Cortex of kidney (tissue), 1 donor: ENCODE data around the gene IL10RB.
"Not testable (repeated sequence)": the region's sequence is repeated elsewhere in the genome, so short reads cannot be mapped to it uniquely, and the experiment has no call there.

Experiments used
- DNase-seq: peaks from one replicate; lab custom pipeline; 2025; lab: John Stamatoyannopoulos, UW

IL10RB gene

DNA sequence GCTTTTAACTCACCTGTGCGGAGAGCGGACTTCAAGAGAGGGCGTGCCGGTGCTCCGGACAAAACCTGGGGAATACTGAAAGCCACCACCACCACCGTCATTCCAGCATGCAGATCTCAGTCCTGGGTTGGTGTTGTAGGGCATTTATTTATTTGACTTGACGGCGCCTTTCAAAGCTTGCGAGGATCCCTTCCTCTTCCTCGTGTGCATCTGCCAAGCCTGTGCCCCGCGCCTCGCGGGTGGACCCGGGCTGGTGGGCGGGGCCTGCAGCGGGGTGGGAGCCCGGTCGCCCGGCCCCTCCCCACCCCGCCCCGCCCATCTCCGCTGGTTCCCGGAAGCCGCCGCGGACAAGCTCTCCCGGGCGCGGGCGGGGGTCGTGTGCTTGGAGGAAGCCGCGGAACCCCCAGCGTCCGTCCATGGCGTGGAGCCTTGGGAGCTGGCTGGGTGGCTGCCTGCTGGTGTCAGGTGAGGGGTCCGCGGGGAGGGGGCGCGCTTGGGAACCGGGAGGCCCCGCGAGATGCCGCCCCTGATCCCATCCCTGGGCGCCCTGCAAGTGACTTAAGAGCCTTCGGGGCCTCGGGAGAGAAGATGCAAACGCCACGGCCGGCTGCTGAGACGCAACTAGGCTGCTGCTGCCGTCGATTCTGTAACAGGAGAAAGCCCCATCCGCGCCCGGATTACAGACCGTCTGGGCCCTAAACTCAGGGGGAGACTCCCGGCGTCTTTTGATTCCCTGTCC lies at the start of gene IL10RB:
Gene IL10RB, plus strand, starts transcription at position 318 of the 739 bp plus-strand sequence. Its CDS starts 99 bp downstream, at position 417.
- DNase-seq, result no peak

DNA sequence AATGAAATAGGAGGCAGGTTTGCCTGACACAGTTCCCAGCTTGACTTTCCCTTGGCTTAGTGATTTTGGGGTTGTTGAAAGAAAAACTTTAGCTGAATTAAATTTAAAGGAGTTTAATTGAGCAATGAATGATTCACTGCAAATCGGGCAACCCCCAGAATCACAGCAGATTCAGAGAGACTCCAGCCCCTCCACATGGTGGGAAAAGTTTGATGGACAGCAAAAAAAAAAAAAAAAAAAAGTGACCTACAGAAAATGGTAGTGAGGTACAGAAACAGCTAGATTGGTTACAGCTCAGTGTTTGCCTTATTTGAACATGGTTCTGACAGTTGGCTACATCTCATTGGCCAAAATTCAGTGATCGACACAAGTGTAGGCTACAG lies 49.0 kb upstream of the IL10RB start:
- DNase-seq, result no peak

DNA sequence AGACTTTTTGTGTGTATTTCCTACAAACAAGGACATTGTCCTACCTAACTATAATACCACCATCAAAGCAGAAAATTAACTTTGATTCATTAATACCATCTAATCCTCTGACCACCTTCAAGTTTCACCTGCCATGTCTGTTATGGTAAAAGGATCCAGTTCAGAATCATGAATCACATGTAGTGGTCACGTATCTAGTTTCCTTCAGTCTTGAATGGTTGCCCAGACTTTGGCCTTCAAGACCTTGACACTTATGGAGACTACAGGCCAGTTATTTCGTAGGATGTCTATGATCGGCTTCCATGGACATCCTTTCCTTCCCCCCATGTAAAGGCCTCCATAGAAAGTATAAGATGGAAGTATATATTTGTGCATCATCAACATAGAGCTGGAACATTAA lies 46.9 kb upstream of the IL10RB start:
- DNase-seq, result no peak

DNA sequence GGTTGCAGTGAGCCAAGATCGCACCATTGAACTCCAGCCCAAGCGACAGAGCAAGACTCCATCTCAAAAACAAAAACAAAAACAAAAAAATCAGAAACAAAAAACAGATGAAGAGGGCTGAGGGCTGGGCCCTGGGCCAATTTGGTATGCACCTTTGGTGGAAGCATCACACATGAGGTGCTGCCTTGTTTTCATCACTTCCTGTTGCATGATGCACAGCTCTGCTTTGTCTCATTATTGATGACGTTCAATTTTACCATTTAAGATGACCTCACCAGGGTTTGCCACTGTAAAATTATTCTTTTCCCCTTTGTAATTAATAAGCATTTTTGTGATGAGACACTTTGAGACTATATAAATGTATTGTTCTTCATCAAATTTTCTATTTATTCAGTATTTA lies 46.2 kb upstream of the IL10RB start:
- DNase-seq, result no peak

DNA sequence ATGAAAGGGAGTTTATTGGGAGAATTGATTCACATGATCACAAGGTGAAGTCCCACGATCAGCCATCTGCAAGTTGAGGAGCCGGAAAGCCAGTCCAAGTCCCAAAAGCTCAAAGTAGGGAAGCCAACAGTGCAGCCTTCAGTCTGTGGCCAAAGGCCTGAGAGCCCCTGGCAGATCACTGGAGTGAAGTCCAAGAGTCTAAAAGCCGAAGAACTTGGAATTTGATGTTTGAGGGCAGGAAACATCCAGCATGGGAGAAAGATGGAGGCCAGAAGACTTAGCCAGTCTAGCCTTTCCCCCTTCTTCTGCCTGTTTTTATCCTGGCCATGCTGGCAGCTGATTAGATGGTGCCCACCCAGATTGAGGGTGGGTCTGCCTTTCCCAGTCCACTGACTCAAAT lies 40.8 kb upstream of the IL10RB start:
- DNase-seq, result not testable (repeated sequence)

DNA sequence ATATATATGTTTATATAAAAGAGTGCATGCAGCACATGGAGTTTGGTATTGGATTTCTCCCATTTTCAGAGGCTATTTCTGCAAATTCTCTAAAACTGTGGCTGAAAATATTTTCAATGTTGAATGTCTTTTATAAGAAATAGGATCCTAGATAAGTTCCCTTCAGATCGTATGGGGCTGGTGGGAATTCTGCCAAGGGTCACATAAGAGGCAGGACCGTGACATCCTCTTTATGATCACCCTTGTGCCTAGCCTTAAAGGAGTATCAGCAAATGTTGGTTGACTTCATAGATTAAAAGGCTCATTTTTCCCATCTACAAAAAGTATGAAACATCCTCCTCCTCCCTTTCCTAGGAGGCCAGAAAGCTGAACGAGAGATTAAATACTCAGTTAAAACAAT lies 37.7 kb upstream of the IL10RB start:
- DNase-seq, result no peak

DNA sequence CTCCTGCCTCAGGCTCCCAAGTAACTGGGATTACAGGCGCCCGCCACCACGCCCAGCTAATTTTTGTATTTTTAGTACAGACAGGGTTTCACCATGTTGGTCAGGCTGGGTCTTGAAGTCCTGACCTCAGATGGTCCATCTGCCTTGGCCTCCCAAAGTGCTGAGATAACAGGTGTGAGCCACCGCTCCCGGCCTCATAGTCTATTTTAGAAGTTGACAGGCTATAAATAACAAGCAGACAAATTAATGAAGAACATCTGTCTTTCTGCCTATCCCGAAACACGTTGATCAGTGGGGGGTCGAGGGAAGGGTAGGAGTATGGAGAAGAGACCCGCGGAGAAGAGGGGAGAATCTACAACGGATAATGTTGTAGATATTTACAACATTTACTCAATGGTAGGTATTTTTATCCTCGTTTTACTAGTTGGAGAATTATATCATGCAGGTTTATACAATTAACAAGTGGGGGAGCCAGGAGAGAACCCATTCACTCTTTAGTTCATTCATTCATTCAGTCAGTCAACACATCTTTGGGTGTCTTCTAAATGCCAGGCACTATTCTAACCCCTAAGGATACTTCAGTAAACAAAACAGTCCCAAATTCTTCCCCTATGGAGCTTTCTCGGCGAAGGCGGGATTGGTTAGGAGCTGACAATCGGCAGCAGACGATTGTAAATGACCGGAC lies 36.9 kb upstream of the IL10RB start:
- DNase-seq, result no peak

DNA sequence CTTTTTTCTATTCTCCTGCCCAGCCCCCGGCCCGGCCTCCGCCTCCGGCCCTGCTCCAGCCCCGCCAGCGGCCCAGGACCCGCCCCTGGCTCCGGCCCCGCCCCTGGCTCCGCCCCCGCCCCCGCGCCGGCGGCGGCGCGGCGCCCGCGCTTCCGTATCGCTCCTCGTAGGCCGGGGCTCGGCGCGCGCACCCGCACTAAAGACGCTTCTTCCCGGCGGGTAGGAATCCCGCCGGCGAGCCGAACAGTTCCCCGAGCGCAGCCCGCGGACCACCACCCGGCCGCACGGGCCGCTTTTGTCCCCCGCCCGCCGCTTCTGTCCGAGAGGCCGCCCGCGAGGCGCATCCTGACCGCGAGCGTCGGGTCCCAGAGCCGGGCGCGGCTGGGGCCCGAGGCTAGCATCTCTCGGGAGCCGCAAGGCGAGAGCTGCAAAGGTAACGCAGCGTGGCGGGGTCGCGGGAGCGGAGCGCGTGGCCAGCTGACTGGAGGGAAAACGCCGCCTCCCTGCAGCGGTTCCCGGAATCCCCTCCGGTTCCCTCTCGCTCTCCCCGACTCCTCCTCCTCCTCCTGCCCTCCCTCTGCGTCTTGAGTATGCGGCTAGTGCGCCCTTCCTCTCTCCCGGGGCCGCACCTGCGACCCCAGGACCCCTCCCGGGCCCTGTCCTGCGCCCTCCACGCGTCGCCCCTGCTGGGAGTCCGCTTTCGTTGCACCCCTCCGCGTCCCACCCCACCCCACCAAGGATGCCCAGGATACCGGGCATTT lies 36.2 kb upstream of the IL10RB start, which contains the start of gene IFNAR2:
Gene IFNAR2, plus strand, starts transcription at position 155 of the 761 bp plus-strand sequence. CDS start 11,985 bp downstream, outside the sequence.
- DNase-seq, result no peak

DNA sequence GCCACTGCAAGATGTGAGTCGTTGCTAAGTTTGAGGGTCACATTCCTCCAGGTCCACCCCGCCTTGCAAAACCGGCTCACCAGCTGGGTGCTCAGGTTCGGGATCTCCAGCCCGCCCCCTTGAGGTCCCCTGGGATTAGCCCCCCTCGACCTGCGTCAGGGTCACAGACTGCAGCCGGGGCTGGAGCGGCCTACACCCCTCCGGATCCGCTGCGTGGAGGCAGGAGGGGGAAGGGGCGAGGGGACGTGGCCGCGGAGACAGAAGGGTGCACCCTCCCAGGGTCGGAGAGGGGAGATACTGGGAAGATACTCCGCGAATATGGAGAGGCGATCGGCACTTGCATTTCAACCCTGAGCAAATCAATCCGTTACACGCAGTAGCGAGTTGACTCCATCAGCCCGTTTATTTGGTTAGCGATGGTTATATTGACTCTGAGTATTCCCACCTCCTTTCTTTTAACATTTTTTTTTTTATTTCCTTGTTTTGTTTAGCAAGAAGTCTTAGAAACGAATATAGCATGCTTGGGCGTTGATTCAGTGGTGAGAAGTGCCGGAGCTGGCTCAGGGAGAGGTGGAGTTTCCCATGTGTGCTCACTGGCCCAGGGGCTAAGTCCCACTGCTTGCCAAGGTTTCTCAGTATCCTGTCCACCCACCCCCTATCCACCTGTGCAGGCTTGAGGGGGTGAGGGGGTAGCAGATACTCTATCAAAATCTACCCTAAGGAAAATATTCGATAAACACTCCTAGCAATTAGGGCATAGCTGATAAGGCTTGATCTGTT lies 35.4 kb upstream of the IL10RB start:
- DNase-seq, result no peak

DNA sequence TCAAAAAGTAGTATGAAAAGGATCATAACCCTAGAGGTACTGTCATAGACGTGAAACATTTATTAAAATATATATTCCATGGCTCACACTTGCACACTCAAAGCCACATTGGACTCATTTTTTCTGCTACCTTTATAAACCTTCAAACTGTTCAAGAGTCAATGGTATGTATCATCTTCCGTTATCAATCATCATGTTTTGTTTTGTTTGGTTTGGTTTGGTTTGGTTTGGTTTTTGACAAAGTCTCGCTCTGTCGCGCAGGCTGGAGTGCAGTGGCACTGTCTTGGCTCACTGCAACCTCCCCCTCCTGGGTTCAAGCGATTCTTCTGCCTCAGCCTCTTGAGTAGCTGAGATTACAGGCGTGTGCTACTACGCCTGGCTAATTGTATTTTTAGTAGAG lies 34.6 kb upstream of the IL10RB start:
- DNase-seq, result no peak

DNA sequence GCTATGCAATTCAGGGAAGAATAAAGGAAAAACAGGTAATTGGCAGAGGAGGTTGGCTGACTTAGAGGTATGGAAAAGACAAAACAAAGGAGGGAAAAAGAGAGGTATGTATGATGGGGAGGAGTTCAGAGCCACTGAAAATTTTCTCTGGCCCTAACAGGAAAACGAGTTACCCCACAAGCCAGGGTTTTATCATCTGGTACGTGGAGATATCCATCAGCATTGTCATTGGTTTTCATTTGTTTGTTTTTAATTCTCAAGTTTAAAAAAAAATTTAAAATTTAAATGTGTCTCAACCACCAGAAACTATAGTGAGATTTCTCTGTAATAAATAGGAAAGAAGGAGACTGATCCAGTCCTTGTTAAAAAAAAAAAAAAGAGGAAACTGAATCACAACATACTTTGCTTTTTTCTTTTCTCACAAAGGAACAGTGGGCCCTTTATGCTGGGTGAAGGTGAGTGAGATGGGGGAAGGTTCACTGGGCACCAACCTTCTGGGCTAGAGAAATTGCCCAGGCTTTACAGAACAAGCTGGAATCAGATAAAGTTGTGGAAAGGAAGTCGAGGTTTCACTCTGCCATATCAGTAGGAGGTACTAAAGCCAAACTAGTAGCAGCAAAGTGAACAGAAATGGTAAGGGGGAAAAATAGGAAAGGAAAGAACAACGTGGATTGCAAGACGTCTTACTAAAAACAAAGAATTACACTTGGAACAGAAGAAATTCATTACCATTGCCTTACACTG lies 33.7 kb upstream of the IL10RB start:
- DNase-seq, result no peak

DNA sequence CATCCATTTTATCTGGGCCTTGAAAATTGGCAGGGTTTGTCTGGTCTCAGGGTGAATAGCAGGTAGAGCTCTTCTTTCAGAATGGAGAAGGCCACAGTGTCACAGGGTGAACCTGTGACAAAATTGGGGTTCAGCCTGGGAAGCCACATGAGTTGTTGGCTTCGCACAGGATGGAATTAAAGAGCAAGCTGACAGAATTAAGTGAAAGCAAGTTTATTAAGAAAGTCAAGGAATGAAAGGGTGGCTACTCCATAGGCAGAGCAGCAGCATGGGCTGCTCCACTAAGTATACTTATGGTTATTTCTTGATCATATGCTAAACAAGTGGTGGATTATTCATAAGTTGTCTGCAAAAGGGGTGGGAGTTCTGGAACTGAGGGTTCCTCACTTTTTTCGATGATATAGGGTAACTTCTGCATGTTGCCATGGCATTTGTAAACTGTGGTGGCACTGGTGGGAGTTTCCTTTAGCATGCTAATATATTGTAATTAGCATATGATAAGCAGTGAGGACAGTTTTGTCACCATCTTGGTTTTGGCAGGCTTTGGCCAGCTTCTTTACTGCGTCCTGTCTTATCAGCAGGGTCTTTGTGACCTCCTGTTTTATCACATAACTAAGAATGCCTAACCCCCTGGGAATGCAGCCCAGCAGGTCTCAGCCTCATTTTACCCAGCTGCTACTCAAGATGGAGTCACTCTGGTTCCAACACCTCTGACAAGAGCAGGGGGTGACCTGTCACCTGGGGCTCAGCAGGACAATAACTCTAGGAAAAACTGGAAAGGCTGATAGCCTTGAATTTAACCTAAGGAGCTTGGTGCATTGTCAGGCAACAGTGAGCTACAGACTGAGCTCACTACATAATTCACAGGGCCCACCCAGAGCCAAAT lies 31.3 kb upstream of the IL10RB start:
- no peak for DNase-seq

DNA sequence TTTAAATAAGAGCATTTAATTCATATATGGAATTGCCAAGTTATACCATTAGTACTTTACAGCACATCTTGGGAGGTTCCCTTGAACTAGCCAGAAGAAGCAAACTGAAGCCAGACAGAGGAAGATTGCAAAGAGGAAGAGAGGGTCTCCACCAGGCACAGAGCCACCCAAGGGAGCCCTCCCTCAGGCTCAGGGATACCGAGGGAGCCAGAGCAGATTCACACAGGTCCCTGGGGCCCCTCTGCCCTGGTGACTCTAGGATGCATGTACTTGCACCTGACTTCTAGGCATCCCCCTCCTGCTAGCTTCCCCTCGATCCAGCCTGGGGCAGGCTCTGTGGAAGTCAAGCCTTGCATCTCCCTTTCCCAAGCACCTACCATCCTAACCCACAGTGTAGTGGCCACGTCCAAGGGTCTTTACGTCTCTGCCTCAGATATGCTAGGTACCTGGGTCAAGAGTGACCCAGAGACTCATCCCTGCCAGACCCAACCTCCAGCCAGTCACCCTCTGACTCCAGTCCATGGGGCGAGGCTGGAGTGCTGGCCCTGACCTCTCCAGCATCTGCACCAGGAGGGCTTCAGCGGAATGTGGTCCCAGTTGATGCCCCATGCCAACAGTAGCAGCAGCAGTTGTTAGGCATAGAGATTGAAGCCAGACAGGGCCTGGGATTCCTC lies 30.0 kb upstream of the IL10RB start:
- DNase-seq, result no peak

DNA sequence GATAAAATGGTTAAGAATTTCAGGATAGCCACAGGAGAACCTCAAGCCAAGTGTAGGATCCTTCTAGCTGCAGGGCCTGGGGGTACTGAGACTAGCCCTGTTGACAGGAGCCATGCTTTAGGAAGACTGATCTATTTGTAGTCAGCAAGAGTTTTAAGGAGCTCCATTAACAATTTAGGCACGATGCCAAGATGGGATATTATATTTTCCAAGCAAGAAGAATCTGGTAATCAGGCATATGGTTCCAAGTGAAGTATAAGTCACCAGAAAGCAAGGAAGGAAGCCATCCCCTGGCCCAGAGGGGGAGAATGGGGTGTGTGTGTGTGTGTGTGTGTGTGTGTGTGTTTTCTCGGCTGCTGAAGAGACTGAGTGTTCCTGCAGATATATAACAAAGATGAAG lies 29.4 kb upstream of the IL10RB start:
- DNase-seq, result no peak

DNA sequence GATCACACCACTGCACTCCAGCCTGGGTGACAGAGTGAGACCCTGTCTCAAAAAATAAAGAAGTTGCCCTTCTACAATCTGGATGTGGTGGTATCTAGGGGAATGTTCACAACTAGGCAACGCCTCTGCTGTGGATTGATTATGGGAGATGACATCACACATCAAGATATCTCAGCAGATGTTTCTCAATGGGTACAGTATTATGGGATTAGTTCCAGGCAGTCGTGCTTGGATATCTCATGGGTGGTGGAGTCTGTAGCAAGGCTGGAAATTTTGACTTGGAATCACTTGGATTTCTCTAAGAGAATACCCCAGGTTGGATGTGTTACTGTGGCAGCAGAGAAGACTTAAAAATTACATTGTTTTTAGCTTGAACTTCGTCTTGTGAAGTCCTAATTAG lies 28.7 kb upstream of the IL10RB start:
- DNase-seq, result no peak

DNA sequence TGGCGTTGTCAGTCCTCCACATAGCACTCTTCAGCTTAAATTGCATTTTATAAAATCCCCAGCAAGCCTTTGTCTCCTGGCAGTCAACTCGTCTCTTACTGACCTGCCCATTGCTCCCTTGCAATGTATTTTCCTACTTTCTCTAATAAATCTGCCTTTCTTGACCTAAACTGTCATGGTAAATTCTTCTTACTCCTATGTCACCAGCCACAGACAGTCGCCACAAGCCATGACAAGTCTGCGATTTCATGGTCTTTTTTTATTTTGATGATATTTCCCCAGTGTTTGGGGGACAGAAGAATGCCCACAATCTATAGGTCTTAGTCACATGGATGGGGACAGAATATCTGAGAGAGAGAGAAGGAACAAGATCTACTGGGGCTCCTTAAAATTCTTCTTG lies 28.0 kb upstream of the IL10RB start:
- DNase-seq, result no peak

DNA sequence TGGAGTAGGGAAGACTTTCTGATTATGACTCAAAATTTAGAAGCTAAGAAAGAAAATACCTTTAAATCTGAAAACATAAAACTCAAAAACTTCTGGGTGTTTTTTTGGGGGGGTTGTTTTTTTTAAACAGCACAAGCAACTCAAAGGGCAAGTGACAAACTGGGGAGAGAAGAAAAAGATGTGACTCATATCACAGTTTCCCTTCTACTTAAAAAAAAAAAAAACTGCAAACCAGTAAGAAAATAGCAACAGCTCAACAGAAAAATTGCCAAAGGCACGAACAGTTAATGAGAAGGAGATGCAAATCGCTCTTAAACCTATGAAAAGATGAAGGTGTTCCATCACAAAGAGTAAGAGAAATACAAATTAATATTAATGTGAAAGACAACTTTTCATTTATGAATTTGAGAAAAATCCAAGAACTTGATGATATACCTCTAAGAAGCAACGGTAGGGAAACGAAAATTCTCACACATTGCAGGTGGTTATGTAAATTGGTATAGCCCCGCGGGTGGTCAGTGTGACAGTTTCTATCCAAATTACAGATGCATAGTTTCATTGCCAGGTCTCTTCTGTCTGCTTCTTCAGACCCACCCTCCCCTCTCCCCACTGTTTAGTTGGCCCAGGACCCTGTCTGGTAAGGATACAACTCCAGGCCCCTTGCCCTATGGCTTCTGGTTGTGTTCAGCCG lies 27.5 kb upstream of the IL10RB start:
- DNase-seq, result no peak

DNA sequence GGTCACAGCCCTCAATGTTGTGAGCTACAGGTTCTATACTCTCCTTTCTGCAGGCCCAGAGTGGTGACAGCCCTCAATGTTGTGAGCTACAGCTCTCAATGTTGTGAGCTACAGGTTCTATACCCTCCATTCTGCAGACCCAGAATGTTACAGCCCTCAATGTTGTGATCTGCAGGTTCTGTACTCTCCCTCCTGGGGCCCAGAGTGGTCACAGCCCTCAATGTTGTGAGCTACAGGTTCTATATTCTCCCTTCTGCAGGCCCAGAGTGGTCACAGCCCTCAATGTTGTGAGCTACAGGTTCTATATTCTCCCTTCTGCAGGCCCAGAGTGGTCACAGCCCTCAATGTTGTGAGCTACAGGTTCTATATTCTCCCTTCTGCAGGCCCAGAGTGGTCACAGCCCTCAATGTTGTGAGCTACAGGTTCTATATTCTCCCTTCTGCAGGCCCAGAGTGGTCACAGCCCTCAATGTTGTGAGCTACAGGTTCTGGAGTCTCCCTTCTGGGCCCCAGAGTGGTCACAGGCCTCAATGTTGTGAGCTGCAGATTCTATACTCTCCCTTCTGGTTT lies 26.5 kb upstream of the IL10RB start:
- DNase-seq, result not testable (repeated sequence)

DNA sequence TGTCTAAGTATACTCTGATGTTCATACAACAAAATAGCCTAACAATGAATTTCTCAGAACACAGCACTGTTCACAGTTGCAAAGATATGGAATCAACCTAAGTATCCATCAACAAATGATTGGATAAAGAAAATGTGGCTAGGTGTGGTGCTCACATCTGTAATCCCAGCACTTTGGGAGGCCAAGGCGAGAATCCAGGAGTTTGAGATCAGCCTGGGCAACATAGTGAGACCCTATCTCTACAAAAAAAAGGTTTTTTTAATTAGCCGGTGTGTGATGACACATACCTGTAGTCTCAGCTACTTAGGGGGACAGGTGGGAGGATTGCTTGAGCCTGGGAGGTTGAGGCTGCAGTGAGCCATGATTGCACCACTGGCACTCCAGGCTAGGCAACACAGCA lies 25.8 kb upstream of the IL10RB start:
- no peak for DNase-seq
